HK-2 (cell line): ENCODE data around the gene IRF2BP2.

ENCODE experiments used
- DNase-seq: peaks from one replicate; pipeline ENCODE4 v3.0.0-alpha.2; 2018; ENCODE audit not compliant: unreplicated experiment

IRF2BP2 gene

DNA sequence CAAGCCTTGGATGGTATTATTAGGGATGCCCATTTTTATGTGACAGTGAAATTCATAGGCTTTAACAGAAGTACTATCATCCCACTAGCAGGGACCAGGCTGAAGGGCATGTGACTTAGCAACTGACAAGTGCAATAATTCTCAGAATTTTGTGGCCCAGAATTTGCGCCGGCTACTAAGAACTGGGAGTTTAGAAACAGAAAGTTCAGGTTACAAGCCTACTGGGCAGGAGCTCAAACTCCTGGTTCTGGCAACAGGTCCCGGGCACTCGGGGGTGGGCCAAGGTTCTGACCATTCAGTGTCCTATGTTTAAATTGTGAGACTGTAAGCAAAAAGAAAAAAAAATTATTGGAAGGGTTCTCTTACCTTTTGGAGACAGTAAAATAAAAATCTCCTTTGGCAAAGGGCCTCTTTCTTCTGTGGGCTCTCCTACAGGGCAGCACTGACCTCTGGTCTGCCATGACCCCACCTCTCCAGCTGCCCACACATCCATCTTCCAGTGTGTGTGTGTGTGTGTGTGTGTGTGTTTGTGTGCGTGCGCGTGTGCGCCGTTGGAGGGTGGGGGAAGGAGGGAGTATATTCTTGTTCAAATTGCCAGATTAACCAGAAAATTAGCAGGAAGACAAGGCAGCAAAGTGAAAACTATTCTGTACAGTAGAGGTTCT lies 26.1 kb downstream of the IRF2BP2 start:
- no peak for DNase-seq

DNA sequence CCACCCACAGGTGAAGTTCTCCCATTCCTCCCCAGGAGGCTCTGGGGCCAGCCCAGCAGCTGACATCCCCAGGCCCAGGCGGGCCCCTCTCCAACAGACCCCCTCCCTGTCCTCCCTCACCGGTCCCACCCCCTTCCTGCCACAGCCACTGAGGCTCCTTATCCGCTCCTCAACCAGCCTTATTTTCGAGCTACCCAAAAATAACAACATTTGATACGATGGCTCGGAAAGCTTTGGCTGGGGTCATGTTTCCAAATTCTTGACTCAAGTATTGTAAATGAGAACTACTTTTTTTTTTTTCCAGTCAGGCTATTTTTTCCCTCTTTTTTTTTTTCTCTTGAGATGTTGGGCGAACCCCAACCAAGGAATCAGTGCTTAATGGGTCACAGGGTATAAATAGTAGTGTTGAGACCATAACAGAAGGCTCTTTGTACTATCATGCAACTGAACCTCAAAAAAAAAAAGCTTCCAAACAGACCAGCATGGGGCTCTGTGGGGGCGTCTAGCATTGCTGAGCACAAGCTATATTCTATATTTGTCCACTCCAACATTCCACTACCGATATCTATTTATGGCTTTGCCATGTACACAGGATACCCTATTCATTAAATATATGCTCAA lies 27.2 kb downstream of the IRF2BP2 start:
- DNase-seq: no peak

DNA sequence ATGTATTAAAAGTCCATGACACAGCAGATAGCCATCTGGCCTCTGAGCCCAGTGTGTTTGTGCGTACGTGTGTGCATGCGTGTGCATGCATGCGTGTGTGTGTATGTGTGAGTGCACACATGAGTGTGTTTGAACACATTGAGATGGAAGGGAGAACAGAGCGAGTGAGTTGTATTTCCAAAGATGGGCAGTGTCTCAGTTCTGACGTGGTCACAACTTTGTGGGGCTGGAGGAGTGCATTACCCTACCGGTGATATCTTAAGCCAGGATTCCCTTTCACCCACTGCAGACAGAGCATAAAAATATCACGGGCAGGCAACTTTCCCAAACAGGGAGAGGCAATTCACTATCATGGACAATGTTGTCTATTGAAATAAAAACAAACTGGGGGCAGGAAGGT lies 27.8 kb downstream of the IRF2BP2 start:
- no peak for DNase-seq

DNA sequence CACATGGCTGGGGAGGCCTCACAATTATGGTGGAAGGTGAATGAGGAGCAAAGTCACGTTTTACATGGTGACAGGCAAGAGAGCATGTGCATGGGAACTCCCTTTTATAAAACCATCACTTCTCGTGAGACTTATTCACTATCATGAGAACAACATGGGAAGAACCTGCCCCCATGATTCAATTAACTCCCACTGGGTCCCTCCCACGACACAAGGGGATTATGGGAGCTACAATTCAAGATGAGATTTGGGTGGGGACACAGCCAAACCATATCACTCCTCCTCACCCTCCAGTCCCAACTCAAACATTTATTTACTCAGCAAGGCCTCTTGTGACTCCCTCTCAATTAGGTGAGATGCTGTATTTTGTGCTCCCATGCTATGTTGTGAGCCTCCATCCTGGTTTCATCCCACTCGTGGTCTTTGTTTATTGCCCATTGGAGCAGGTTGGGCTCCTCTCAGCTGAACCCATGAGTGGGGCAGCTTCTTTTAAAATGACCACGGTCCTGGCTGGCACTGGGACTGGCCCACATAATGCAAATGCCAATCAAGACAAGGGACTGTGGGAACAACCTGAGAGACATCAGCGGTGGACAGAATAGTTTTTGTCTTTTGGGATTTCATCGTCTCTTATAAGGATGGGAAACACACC lies 28.8 kb downstream of the IRF2BP2 start:
- DNase-seq: no peak

DNA sequence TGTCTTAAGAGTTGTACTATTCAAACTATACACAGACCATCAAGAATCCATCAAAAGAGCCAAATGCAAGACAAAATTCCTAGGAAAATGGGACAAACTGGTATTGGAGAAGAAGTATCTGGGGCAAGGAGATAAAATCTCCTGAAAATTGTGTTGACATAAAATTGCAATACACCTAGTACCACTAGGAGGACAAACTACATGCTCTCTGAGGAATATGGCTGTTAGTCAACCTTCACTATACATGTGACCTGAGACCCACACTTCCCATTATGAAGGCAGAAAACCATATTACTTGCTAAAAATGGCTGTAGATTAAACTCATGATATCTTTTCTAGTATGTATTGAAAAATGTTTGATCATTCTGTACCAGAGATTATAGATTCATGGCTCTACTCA lies 30.0 kb downstream of the IRF2BP2 start:
- no peak for DNase-seq

DNA sequence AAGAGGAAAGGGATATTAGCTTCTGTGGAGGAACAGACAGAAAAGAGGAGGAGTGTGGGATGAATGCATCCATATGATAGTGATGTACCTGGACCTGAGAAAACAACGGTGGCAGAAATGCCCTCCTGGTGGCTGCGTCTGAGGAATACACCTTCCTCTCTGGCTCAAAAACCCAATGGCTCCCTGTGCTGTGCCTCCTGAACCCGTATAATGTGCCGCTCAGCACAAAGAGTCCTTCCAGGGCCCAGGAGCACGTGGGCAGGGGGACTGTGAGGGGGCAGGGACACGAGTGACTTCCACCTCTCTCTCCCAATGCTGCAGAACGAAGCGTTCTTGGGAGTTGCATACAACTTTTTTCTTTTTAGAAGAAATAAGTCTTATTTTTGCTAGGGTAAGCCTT lies 31.2 kb downstream of the IRF2BP2 start:
- DNase-seq: no peak

DNA sequence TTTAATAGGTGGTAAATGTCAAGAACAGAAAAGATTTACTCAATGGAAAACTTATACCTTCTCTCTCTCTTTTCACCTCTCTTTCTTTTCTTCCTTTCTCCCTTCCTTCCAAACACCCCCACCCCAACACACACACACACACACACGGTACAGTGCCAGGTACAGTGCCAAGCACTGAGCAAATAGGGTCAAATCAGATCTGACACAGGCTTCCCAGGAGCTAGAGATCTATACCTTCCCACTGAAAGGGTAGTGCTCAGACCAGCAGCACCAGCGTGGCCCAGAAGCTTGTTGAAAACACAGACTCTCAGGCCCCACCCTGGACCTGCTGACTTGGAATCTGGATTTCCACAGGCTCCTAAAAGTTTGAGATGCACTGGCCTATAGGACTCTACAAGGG lies 31.9 kb downstream of the IRF2BP2 start:
- no peak for DNase-seq

DNA sequence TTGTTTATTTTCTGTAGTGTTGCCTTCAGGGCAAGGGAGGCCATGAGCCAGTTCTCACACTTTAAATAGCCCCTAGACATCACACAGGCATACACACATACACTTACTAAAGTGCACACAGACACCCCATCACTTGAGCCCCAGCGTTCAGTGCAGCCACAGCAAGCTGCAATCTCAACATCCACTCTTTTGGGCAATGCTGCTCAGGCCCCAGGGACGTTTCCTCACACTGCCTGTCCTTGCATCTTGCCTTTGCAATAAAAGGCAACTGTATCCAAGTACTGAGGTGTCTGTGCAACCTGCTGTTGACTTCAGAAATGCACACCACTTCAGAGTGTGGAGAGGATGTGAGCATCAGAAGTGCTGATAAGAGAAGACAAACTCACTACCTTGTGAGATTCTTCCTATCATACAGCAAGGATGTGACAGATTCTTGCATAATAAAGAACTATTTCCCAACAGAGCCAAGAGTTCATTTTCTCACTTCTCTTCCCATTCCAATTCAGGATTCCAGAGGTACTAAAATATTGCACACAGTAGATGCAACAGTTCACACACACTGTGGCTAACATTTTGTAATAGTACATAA lies 36.2 kb downstream of the IRF2BP2 start:
- DNase-seq: no peak

DNA sequence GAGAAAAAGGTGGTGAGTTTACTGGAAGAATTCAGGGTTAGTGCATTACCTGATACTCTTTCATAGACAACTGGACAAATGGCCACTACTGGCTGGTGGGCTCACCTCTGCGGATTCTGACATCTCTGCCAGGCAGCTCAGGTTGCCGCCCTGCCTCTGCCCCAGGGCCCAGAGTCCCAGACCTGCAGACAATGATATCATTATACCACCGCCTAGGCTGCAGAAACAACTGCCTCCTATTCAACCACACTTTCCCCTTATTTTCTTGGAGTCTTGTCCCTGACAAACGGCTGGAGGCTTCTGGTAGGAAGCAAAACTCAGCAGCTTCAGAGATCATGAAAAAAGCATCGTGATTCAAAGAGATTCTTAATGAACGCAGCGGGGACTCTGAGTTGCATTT lies 37.0 kb downstream of the IRF2BP2 start:
- no peak for DNase-seq

DNA sequence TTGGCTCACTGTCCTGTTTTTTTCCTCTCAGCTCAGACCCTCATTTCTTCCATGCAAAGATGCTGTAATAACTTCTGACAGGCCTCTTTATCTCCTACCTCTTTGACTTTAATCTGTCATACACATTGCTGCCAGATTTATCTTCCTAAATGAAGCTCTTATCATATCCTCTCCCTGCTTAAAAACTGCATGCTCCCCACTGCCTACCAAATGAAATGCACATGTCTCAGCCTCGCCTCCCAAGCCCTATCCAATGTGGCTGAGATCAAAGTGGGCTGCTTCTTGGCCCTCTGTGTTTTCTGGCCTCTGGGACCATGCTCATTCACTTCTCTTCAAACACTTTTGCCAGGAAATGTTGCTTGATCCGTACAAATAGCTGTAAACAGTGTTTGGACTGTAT lies 38.3 kb downstream of the IRF2BP2 start:
- no peak for DNase-seq

DNA sequence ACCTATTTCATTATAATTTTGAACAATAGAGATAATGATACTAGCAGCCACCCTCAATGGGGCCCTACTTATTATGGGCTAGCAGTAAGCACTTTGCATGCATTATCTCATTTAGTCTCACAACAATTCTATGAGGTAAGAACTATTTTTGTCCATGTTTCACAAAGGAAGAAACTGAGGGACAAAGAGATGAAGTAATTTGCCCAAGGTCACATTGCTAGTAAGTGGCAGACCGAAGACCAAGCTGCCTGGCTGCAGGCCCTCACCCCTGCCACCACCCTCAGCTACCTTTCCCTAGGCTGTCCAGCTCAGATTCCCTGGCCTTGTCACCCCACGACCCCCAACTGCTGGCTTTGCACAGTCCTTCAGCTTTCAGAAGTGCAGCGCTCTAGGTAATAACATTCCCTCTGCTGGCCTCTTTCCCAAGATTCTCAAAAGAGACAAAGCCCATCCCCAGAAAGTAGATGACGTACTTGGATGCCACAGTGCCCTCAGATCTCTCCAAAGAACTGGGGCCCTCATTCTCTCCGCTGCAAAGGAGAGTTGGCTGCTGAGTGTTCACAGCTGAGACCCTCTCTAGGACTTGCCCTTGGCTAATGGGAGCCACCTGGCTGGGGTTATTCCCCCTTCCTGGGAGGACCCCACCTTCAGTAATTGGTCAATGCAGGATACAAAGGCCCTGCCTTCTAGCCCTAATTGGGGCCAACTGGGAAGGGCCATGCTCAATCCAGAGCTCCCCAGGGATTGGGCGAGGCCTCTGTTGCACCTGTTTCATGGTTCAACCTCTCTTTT lies 39.5 kb downstream of the IRF2BP2 start:
- no peak for DNase-seq

DNA sequence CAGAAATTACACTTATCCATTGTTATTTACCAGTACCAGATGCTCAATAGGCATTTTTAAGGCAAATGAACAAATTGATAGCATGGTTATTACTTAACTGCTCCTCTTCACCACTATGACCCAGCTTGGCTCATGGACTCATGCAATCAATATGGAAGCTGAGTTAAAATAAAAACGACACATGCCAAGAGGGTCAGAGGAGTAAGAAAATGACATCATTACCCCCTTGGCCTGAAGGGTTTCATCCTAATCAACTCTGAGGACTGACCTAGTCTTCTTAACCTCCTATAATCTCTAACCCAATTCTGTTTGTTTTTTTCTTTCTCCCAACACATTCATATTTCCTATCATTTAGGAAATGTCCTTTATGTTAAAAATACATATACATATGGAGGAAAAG lies 41.6 kb downstream of the IRF2BP2 start:
- no peak for DNase-seq

DNA sequence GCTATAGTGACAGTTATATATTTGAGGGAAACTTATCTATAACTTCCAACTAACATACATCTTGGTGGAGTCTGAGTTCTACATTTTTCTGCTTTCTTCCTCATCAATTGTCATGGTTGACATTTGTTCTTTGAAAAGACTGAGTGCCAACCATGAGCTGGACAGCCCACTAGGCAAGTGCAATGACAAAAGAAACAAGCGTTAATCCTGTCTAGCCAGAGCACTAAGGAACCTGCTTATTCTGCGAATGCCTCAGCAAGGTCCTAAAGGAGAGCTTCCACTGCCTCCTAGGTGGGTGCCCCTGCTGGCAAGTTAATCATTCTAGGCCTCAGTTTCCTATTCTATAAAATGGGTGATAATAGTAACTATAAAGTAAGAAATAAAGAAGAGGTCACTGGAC lies 44.8 kb downstream of the IRF2BP2 start:
- no peak for DNase-seq

DNA sequence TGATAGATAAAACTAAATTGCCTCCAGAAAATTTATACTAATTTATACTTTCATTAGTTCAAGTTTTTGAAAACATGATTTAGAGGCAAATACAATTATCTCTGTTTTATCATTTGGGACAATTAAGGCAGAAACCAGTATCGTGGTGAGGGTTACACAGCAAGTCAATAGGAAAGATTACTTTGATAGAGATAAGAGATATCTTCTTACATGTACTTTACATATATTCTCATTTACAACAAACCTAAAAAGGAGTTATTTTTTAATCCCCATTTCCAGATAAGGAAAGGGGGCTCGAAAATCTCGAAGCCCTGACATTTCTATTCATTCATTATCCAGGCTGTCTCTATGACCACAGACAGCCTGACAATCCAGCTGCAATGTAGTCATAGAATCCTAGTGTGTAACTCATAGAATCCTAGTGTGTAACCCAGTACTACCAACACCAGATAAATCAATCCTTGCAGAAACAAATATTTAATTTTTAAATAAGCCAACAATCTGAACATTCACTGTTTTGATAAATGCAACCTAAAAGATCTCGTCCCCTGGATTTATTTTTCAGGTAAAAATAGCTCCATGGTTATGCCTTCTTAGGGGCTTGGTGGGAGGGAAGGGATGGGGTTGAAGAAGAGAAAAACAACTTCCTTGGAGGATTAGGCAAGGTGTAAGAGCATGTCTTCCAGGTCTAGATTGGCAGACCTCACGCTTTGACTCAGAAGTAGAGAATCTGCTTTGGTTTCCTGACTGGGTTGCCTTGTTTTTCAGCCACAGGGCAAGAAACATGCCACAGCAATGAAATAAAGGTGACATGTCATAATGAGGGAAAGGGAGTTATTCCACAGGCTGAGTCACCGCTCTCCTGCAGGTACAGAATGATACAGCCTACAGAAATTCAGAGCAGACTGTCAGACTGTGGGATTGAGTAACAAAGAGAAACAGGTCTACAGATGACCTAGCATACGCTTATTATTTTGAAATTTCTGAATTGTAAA lies 45.6 kb downstream of the IRF2BP2 start:
- DNase-seq: peak; percentile 73

DNA sequence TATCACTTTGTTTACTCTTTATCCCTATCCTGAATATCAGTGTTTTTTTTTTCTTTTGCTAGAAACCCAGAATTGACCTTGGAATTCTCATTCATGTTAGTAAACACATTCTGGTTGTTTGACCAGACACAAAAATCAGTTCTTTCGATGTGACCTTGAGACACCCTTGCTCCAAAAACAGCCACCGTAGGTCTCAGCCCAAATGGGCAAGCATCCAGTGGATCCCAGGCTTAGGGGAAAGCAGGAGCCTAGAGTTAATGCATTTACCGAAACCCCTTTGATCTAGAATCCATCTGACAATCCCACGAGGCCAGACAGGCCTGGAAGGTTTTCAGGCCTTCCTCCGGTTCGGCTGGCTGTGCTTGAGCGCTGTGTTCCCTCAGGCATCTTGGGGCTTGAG lies 47.6 kb downstream of the IRF2BP2 start:
- no peak for DNase-seq

DNA sequence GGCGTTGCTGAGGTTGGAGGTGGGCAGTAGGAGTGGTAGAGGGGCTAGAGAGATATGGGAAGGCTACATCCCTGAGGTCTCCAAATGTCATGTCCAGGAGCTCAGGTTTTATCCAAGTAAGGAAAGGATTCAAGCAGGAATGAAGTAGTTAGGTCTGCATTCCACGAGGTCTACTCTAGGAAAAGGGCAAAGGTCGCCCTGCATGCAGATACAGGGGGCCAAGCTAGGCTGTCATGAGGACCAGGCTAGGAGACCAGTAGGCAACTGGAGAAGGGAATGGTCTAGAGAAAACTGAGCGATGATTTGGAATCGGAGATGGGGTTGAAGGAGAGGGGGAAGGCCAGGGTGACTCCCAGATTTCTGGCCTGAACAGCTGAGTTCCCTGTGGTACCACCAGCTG lies 48.7 kb downstream of the IRF2BP2 start:
- no peak for DNase-seq

DNA sequence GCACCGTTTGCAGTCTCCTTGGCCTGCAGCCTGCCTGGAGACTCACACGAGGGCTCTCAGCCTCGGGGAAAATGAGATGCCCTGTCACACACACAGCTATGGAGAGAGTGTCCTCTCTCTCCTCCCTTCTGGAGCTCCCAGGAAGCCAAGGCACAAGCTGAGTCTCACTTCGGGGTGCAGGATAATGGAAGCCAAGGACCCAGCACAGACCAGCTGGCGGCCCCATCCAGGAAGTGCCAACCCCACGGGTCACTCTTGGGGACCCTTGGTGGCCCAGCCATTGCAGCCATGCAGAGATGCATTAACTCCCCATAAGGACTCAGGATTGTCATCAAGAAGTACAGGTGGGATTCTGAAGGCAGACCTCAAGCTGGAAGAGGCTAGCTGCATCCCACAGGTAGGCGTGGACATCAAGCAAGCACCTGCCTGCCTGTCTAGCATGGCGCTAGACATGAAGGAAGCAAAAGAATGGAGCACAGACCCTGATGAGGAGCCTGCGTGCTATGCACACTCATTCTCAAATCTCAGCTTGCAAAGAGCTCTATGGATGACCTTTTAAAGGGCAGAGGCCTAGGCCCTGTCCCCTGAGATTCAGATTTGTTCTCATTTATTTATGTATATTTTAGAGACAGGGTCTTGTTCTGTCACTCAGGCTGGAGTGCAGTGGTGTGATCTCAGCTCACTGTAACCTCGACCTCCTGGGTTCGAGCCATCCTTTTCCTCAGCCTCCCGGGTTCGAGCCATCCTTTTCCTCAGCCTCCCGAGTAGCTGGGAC lies 49.9 kb downstream of the IRF2BP2 start:
- DNase-seq: no peak

DNA sequence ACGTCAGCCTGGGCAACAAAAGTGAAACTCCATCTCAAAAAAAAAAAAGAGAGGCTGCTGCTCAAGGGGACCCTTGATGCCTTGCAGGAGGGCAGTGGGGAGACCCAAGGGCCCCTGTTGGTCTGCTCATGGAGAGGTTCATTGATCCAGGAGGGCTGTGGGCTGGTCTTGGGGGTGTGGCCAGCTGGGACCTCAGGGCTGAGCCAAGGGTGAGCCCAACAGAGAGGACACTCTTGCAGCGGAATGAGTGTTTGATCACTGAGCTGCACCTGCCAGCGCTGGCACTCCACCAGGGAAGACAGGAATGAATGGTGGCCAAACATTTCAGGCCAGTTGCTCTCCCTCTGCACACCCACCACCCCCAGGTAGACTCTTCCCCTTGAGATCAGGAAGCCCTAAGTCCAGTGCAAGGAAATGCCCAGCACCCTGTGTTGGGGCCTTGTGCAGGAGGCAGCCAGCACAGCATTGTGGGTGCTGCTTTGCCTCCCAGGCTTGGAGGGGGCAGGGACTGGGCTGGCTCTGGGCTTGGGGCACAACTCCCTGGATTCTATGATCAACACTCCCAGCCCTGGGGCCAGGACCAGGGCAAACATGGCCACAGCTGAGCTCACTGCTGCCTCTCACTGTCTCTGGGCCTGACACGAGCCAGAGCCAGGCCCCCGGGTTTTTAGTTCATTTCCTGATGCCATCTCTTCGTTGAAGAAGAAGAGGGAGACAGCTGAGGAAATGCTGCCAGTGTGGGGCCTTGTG lies 50.7 kb downstream of the IRF2BP2 start:
- no peak for DNase-seq

DNA sequence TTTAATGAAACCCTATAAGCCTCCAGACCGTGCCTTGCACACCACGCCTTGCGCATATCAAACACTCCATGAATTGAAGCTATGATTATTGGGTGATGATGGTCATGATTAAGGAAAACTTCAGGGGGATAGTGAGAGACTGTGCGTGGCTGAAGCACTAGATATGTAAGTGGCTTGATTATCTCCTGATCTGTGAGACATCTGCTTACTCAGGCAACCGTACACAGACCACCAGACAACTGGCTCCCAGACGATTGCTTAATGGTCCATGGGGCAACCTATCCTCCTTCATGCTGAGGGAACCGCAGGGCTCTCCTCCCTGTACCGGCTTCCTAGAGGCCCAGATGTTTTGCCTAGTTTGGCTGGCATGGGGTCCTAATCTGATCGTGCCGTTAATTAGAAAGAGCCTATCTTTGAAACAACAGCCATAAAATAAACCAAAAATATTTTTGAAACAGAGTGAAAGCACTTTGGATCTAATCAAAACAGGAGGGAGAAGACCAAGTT lies 51.6 kb downstream of the IRF2BP2 start:
- no peak for DNase-seq
